ENCODE measurements around the gene FZD10.

DNA sequence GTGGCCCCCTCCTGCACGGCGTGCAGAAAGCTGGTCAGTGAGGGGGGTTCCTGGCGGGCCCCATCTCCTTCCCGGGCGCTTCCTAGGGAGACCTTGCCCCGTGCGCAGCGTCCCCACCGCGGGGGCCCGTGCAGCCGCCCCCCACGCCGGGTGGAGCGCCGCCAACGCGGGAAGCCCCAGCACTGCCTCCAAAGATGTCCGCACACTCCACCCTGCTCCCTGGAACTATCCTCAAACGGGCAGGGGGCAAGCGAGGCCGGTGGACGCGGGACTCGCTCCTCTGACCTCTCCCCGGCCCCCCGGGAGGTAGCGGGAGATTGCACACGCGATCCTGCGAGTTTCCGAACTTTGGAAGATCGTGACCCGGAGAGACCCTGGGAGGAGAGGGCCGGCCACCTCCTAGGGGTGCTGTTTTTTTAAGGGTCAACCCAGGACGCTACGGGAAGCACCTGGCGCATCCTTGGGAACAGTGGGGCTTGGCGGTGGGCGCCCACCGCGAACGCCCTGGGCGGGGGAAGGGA, 1.5 kb upstream of the FZD10 start:
- no peak for TF ChIP-seq MEIS2 (CRISPR knock-in tag; IDR thresholded peaks at IDR 0.05)
- no peak for TF ChIP-seq ARHGAP35 (CRISPR knock-in tag; IDR thresholded peaks at IDR 0.05; ENCODE audit: borderline replicate concordance)
- no peak for TF ChIP-seq ZBTB1 (CRISPR knock-in tag; IDR thresholded peaks at IDR 0.05; ENCODE audit: borderline replicate concordance)
- TF ChIP-seq, protein P1, sequence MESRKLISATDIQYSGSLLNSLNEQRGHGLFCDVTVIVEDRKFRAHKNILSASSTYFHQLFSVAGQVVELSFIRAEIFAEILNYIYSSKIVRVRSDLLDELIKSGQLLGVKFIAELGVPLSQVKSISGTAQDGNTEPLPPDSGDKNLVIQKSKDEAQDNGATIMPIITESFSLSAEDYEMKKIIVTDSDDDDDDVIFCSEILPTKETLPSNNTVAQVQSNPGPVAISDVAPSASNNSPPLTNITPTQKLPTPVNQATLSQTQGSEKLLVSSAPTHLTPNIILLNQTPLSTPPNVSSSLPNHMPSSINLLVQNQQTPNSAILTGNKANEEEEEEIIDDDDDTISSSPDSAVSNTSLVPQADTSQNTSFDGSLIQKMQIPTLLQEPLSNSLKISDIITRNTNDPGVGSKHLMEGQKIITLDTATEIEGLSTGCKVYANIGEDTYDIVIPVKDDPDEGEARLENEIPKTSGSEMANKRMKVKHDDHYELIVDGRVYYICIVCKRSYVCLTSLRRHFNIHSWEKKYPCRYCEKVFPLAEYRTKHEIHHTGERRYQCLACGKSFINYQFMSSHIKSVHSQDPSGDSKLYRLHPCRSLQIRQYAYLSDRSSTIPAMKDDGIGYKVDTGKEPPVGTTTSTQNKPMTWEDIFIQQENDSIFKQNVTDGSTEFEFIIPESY (CRISPR knock-in tag; IDR thresholded peaks at IDR 0.05), result no peak
- TF ChIP-seq DNMT3B (CRISPR knock-in tag; conservative IDR thresholded peaks at IDR 0.05), result no peak

All from HepG2 (cell line).